Measurements from ENCODE around the gene LPP. TPM values are rescaled to one million over a fixed set of nuclear protein-coding genes. Genes with fewer than 3 reads are reported as not detected.

The LPP gene
- polyA plus RNA-seq, 2 donors: 10.5 to 12.9 TPM

- Histone ChIP-seq H3K27ac (ENCODE audit: low read depth in 2 of 2, low read length in 1 of 2) (no peak overlapping the region), H3K4me1 (ENCODE audit: control insufficient read depth in 2 of 2, insufficient read depth in 2 of 2, low read length in 1 of 2) (no peaks in the 10 kb centered on the region), H3K4me3 (ENCODE audit: low read depth in 1 of 2, low read length in 2 of 2) (no peak overlapping the region), H3K9me3 (ENCODE audit: control insufficient read depth in 2 of 2, insufficient read depth in 1 of 2, low read depth in 1 of 2, low read length in 1 of 2) (no peaks in the 10 kb centered on the region), H3K27me3 (ENCODE audit: control insufficient read depth in 1 of 2, insufficient read depth in 2 of 2, low read length in 2 of 2) (no peaks in the 10 kb centered on the region), H3K36me3 (ENCODE audit: control insufficient read depth in 2 of 2, insufficient read depth in 2 of 2, low read length in 1 of 2) (no peaks in the 10 kb centered on the region)
- 90 to 92% methylated on average over 4 of the region's 4 CpGs for WGBS, 2 donors
Observed at GRCh38 chr3:188926111-188926510, 772.2 kb downstream of the LPP start.

- Histone ChIP-seq H3K36me3 (ENCODE audit: control insufficient read depth in 2 of 2, insufficient read depth in 2 of 2, low read length in 1 of 2) (no peaks in the 10 kb centered on the region), H3K27ac (ENCODE audit: low read depth in 2 of 2, low read length in 1 of 2) (no peak overlapping the region), H3K4me3 (ENCODE audit: low read depth in 1 of 2, low read length in 2 of 2) (no peak overlapping the region), H3K9me3 (ENCODE audit: control insufficient read depth in 2 of 2, insufficient read depth in 1 of 2, low read depth in 1 of 2, low read length in 1 of 2) (no peaks in the 10 kb centered on the region), H3K4me1 (ENCODE audit: control insufficient read depth in 2 of 2, insufficient read depth in 2 of 2, low read length in 1 of 2) (peaks cover 0 to 3% of the 10 kb centered on the region in 2 donors), H3K27me3 (ENCODE audit: control insufficient read depth in 1 of 2, insufficient read depth in 2 of 2, low read length in 2 of 2) (no peaks in the 10 kb centered on the region)
- 91 to 94% methylated on average over 9 of the region's 9 CpGs for WGBS, 2 donors
Observed at GRCh38 chr3:188926741-188927511, 773.0 kb downstream of the LPP start.

- Histone ChIP-seq H3K36me3 (ENCODE audit: control insufficient read depth in 2 of 2, insufficient read depth in 2 of 2, low read length in 1 of 2) (no peaks in the 10 kb centered on the region), H3K4me1 (ENCODE audit: control insufficient read depth in 2 of 2, insufficient read depth in 2 of 2, low read length in 1 of 2) (peaks cover 0 to 3% of the 10 kb centered on the region in 2 donors), H3K27me3 (ENCODE audit: control insufficient read depth in 1 of 2, insufficient read depth in 2 of 2, low read length in 2 of 2) (no peaks in the 10 kb centered on the region), H3K4me3 (ENCODE audit: low read depth in 1 of 2, low read length in 2 of 2) (no peak overlapping the region), H3K9me3 (ENCODE audit: control insufficient read depth in 2 of 2, insufficient read depth in 1 of 2, low read depth in 1 of 2, low read length in 1 of 2) (no peaks in the 10 kb centered on the region), H3K27ac (ENCODE audit: low read depth in 2 of 2, low read length in 1 of 2) (no peak overlapping the region)
Observed at GRCh38 chr3:188927971-188928370, 774.0 kb downstream of the LPP start.

GRCh38 chr3:188929137-188929536, 775.2 kb downstream of the LPP start:
- Histone ChIP-seq H3K36me3 (ENCODE audit: control insufficient read depth in 2 of 2, insufficient read depth in 2 of 2, low read length in 1 of 2) (no peaks in the 10 kb centered on the region), H3K4me1 (ENCODE audit: control insufficient read depth in 2 of 2, insufficient read depth in 2 of 2, low read length in 1 of 2) (peaks cover 0 to 3% of the 10 kb centered on the region in 2 donors), H3K9me3 (ENCODE audit: control insufficient read depth in 2 of 2, insufficient read depth in 1 of 2, low read depth in 1 of 2, low read length in 1 of 2) (no peaks in the 10 kb centered on the region), H3K4me3 (ENCODE audit: low read depth in 1 of 2, low read length in 2 of 2) (no peak overlapping the region), H3K27ac (ENCODE audit: low read depth in 2 of 2, low read length in 1 of 2) (no peak overlapping the region), H3K27me3 (ENCODE audit: control insufficient read depth in 1 of 2, insufficient read depth in 2 of 2, low read length in 2 of 2) (no peaks in the 10 kb centered on the region)
- WGBS, 2 donors: 46 to 76% methylated on average over 2 of the region's 2 CpGs

- no peak overlapping the region for H3K4me3 ChIP-seq (ENCODE audit: low read depth in 1 of 2, low read length in 2 of 2)
- 56 to 59% methylated on average over 3 of the region's 3 CpGs for WGBS, 2 donors
- H3K9me3 ChIP-seq (ENCODE audit: control insufficient read depth in 2 of 2, insufficient read depth in 1 of 2, low read depth in 1 of 2, low read length in 1 of 2): no peaks in the 10 kb centered on the region
- no peak overlapping the region for H3K27ac ChIP-seq (ENCODE audit: low read depth in 2 of 2, low read length in 1 of 2)
- H3K27me3 ChIP-seq (ENCODE audit: control insufficient read depth in 1 of 2, insufficient read depth in 2 of 2, low read length in 2 of 2): no peaks in the 10 kb centered on the region
- H3K36me3 ChIP-seq (ENCODE audit: control insufficient read depth in 2 of 2, insufficient read depth in 2 of 2, low read length in 1 of 2): no peaks in the 10 kb centered on the region
- peaks cover 0 to 3% of the 10 kb centered on the region in 2 donors for H3K4me1 ChIP-seq (ENCODE audit: control insufficient read depth in 2 of 2, insufficient read depth in 2 of 2, low read length in 1 of 2)
Observed at GRCh38 chr3:188931036-188931435, 777.1 kb downstream of the LPP start.

GRCh38 chr3:188931531-188931930, 777.6 kb downstream of the LPP start:
- Histone ChIP-seq H3K4me3 (ENCODE audit: low read depth in 1 of 2, low read length in 2 of 2) (no peak overlapping the region), H3K9me3 (ENCODE audit: control insufficient read depth in 2 of 2, insufficient read depth in 1 of 2, low read depth in 1 of 2, low read length in 1 of 2) (no peaks in the 10 kb centered on the region), H3K36me3 (ENCODE audit: control insufficient read depth in 2 of 2, insufficient read depth in 2 of 2, low read length in 1 of 2) (no peaks in the 10 kb centered on the region), H3K27me3 (ENCODE audit: control insufficient read depth in 1 of 2, insufficient read depth in 2 of 2, low read length in 2 of 2) (no peaks in the 10 kb centered on the region), H3K27ac (ENCODE audit: low read depth in 2 of 2, low read length in 1 of 2) (no peak overlapping the region), H3K4me1 (ENCODE audit: control insufficient read depth in 2 of 2, insufficient read depth in 2 of 2, low read length in 1 of 2) (peaks cover 0 to 3% of the 10 kb centered on the region in 2 donors)
- WGBS, 2 donors: 90 to 91% methylated on average over 3 of the region's 3 CpGs

GRCh38 chr3:188934989-188935388, 781.0 kb downstream of the LPP start:
- H3K4me1 ChIP-seq (ENCODE audit: control insufficient read depth in 2 of 2, insufficient read depth in 2 of 2, low read length in 1 of 2): peaks cover 0 to 3% of the 10 kb centered on the region in 2 donors
- WGBS, 2 donors: 92 to 99% methylated on average over 5 of the region's 5 CpGs
- no peak overlapping the region for H3K27ac ChIP-seq (ENCODE audit: low read depth in 2 of 2, low read length in 1 of 2)
- no peak overlapping the region for H3K4me3 ChIP-seq (ENCODE audit: low read depth in 1 of 2, low read length in 2 of 2)
- H3K36me3 ChIP-seq (ENCODE audit: control insufficient read depth in 2 of 2, insufficient read depth in 2 of 2, low read length in 1 of 2): no peaks in the 10 kb centered on the region
- no peaks in the 10 kb centered on the region for H3K9me3 ChIP-seq (ENCODE audit: control insufficient read depth in 2 of 2, insufficient read depth in 1 of 2, low read depth in 1 of 2, low read length in 1 of 2)
- no peaks in the 10 kb centered on the region for H3K27me3 ChIP-seq (ENCODE audit: control insufficient read depth in 1 of 2, insufficient read depth in 2 of 2, low read length in 2 of 2)

GRCh38 chr3:188936597-188937107, 782.7 kb downstream of the LPP start:
- H3K36me3 ChIP-seq (ENCODE audit: control insufficient read depth in 2 of 2, insufficient read depth in 2 of 2, low read length in 1 of 2): no peaks in the 10 kb centered on the region
- H3K9me3 ChIP-seq (ENCODE audit: control insufficient read depth in 2 of 2, insufficient read depth in 1 of 2, low read depth in 1 of 2, low read length in 1 of 2): no peaks in the 10 kb centered on the region
- H3K27ac ChIP-seq (ENCODE audit: low read depth in 2 of 2, low read length in 1 of 2): no peak overlapping the region
- H3K4me3 ChIP-seq (ENCODE audit: low read depth in 1 of 2, low read length in 2 of 2): no peak overlapping the region
- H3K4me1 ChIP-seq (ENCODE audit: control insufficient read depth in 2 of 2, insufficient read depth in 2 of 2, low read length in 1 of 2): peaks cover 0 to under 1% of the 10 kb centered on the region in 2 donors
- 96 to 97% methylated on average over 3 of the region's 3 CpGs for WGBS, 2 donors
- H3K27me3 ChIP-seq (ENCODE audit: control insufficient read depth in 1 of 2, insufficient read depth in 2 of 2, low read length in 2 of 2): no peaks in the 10 kb centered on the region

- Histone ChIP-seq H3K36me3 (ENCODE audit: control insufficient read depth in 2 of 2, insufficient read depth in 2 of 2, low read length in 1 of 2) (no peaks in the 10 kb centered on the region), H3K27me3 (ENCODE audit: control insufficient read depth in 1 of 2, insufficient read depth in 2 of 2, low read length in 2 of 2) (no peaks in the 10 kb centered on the region), H3K4me3 (ENCODE audit: low read depth in 1 of 2, low read length in 2 of 2) (no peak overlapping the region), H3K27ac (ENCODE audit: low read depth in 2 of 2, low read length in 1 of 2) (no peak overlapping the region), H3K4me1 (ENCODE audit: control insufficient read depth in 2 of 2, insufficient read depth in 2 of 2, low read length in 1 of 2) (no peaks in the 10 kb centered on the region), H3K9me3 (ENCODE audit: control insufficient read depth in 2 of 2, insufficient read depth in 1 of 2, low read depth in 1 of 2, low read length in 1 of 2) (no peaks in the 10 kb centered on the region)
- WGBS, 2 donors: 85 to 89% methylated on average over 7 of the region's 7 CpGs
Observed at GRCh38 chr3:188937389-188937788, 783.4 kb downstream of the LPP start.

GRCh38 chr3:188938999-188939398, 785.0 kb downstream of the LPP start:
- H3K36me3 ChIP-seq (ENCODE audit: control insufficient read depth in 2 of 2, insufficient read depth in 2 of 2, low read length in 1 of 2): no peaks in the 10 kb centered on the region
- no peaks in the 10 kb centered on the region for H3K27me3 ChIP-seq (ENCODE audit: control insufficient read depth in 1 of 2, insufficient read depth in 2 of 2, low read length in 2 of 2)
- no peak overlapping the region for H3K4me3 ChIP-seq (ENCODE audit: low read depth in 1 of 2, low read length in 2 of 2)
- WGBS, 2 donors: 96 to 97% methylated on average over 3 of the region's 3 CpGs
- H3K9me3 ChIP-seq (ENCODE audit: control insufficient read depth in 2 of 2, insufficient read depth in 1 of 2, low read depth in 1 of 2, low read length in 1 of 2): no peaks in the 10 kb centered on the region
- H3K27ac ChIP-seq (ENCODE audit: low read depth in 2 of 2, low read length in 1 of 2): no peak overlapping the region
- no peaks in the 10 kb centered on the region for H3K4me1 ChIP-seq (ENCODE audit: control insufficient read depth in 2 of 2, insufficient read depth in 2 of 2, low read length in 1 of 2)
